HFFc6 (cell line): ENCODE data around the gene RHBDD2. TPM values are rescaled to one million over a fixed set of nuclear protein-coding genes. Genes with fewer than 3 reads are reported as not detected.
A peak's percentile ranks its signal among the peaks of the same experiment; 100 is the strongest.
"Not testable (repeated sequence)": the region's sequence is repeated elsewhere in the genome, so short reads cannot be mapped to it uniquely, and the experiment has no call there.

ENCODE experiments used
- DNase-seq: peaks from one replicate; pipeline ENCODE4 v3.0.0-alpha.2; 2018
- H3K27ac Mint-ChIP-seq: 2 replicates; pipeline ENCODE4 v1.8.0; 2020; ENCODE audit warnings: mild to moderate bottlenecking, mixed read lengths
- H3K27me3 Mint-ChIP-seq: 2 replicates; pipeline ENCODE4 v1.8.0; 2021; ENCODE audit warnings: mild to moderate bottlenecking, moderate library complexity, mixed read lengths; ENCODE audit not compliant: insufficient read depth
- H3K36me3 Mint-ChIP-seq: 2 replicates; pipeline ENCODE4 v1.8.0; 2021; ENCODE audit warnings: low read depth, mixed read lengths
- H3K4me1 Mint-ChIP-seq: 2 replicates; pipeline ENCODE4 v1.8.0; 2020; ENCODE audit warnings: low read depth, mixed read lengths
- H3K4me3 Mint-ChIP-seq: 2 replicates; pipeline ENCODE4 v1.8.0; 2020; ENCODE audit warnings: mild to moderate bottlenecking, moderate library complexity, mixed read lengths
- H3K9me3 Mint-ChIP-seq: 2 replicates; pipeline ENCODE4 v1.8.0; 2020; ENCODE audit warnings: mild to moderate bottlenecking, mixed read lengths
- CTCF ChIP-seq: fragments of 200-600 bp; sonication (generic); IDR thresholded peaks from 2 replicates; pipeline ENCODE4 v1.5.0; 2021; ENCODE audit warnings: antibody characterized with exemption, mild to moderate bottlenecking
- long read RNA-seq: library from polyadenylated mRNA; unstranded; transcript quantifications from one replicate; pipeline ENCODE4 v2.0.0, GENCODE V29; 2019
- total RNA-seq, 6 experiments: library from RNA; stranded (reverse); fragmentation: NEBNext Ultra II Directional; extraction: Animal tissue kit (Norgen Biotek cat#: 25700); gene quantifications; 2 replicates in 1 of 6; 3 replicates in 5 of 6; pipeline ENCODE4 v1.2.3, GENCODE V29; 2021

Gene RHBDD2
- total RNA-seq: 10 to 100 TPM; 44.1 to 57.3 (median 47.3) TPM
- long read RNA-seq, transcript RHBDD2-202 (5 exons, 1,878 nt): minor isoform, 8 of 88 reads
- long read RNA-seq, transcript RHBDD2-201 (4 exons, 1,802 nt): major isoform, 67 of 88 reads
- long read RNA-seq, partial matches to known transcripts: 0 of 88 reads
- long read RNA-seq, other reads (novel, unspliced or antisense): 9 of 88 reads

GRCh38 chr7:75878769-75879611, at the start of gene RHBDD2:
Gene RHBDD2 (plus strand): TSS chr7:75879034. CDS start chr7:75879083, 49 bp downstream.
- peaks cover 21% of the 10 kb centered on the region for H3K4me1 Mint-ChIP-seq
- peak; percentile 46 for TF ChIP-seq CTCF
- no peaks in the 10 kb centered on the region for H3K9me3 Mint-ChIP-seq
- DNase-seq: peak; percentile 90
- peak within 1 kb of the TSS; percentile 85 for H3K27ac Mint-ChIP-seq
- H3K27me3 Mint-ChIP-seq: no peaks in the 10 kb centered on the region; the same call in none of the 2 replicates
- H3K36me3 Mint-ChIP-seq: peaks cover 6% of the 10 kb centered on the region; the same call in 1 of the 2 replicates
- H3K4me3 Mint-ChIP-seq: peak within 1 kb of the TSS; percentile 94

- H3K4me3 Mint-ChIP-seq, H3K36me3 Mint-ChIP-seq, H3K9me3 Mint-ChIP-seq: not testable (repeated sequence)
- H3K4me1 Mint-ChIP-seq: peaks cover 19% of the 10 kb centered on the region
- H3K27ac Mint-ChIP-seq: peak overlapping the region; percentile 29; the same call in 1 of the 2 replicates
- peaks cover 17% of the 10 kb centered on the region for H3K27me3 Mint-ChIP-seq
- peak; percentile 73 for DNase-seq
Measured at GRCh38 chr7:75829656-75830055, 49.2 kb upstream of the RHBDD2 start.

- no peak overlapping the region for H3K4me3 Mint-ChIP-seq
- H3K27me3 Mint-ChIP-seq: peaks cover 25% of the 10 kb centered on the region
- TF ChIP-seq CTCF: no peak
- DNase-seq: no peak
- no peaks in the 10 kb centered on the region for H3K9me3 Mint-ChIP-seq
- H3K27ac Mint-ChIP-seq: no peak overlapping the region
- H3K36me3 Mint-ChIP-seq: no peaks in the 10 kb centered on the region
- H3K4me1 Mint-ChIP-seq: peaks cover 19% of the 10 kb centered on the region
Measured at GRCh38 chr7:75830978-75831377, 47.9 kb upstream of the RHBDD2 start.

DNA sequence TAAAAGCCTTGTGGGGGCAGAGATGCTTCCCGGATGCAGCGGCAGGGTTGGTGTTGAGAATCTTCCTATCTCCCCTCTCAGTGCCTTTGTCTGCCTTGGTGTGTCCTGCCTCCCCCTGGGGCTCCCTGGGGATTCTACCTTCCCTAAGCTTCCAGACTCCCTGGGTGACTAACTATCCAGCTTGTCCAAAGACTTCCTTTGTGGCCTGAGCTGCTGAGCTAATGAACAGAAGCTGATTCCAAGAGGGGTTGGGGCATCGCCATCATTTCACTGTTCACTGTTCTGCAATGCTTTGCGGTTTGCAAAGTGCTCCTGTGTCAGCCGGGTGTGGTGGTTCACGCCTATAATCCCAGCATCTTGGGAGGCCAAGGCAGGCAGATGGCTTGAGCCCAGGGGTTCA, 45.2 kb upstream of the RHBDD2 start:
- not testable (repeated sequence) for H3K9me3 Mint-ChIP-seq, H3K36me3 Mint-ChIP-seq, H3K4me3 Mint-ChIP-seq, H3K27ac Mint-ChIP-seq
- peak; percentile 8 for DNase-seq
- Mint-ChIP-seq H3K4me1 (peaks cover 19% of the 10 kb centered on the region), H3K27me3 (peaks cover 20% of the 10 kb centered on the region)

DNA sequence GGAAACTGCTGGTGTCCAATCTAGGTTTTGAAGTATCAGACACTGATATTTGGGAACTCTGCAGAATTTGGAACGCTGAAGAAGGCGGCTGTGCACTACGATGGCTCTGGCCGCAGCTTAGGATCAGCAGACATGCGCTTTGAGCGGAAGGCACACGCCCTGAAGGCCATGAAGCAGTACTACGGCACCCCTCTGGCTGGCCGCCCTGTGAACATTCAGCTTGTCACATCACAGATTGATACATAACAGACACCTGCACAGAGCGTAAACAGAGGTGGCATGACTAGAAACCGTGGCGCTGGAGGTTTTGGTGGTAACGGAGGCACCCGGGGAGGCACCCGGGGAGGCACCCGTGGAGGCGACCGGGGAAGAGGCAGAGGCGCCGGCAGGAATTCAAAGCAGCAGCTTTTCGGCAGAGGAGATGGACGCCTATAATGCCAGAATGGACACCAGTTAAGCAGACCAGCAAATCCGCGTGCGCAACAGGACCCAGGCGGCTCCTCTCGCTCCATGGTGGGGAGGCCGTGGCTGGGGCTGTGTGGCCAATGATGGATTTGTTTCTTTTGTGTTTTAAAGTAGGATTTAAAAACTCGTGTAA, 43.0 kb upstream of the RHBDD2 start:
- no peak for DNase-seq
- H3K27ac Mint-ChIP-seq: no peak overlapping the region
- no peaks in the 10 kb centered on the region for H3K36me3 Mint-ChIP-seq
- no peak overlapping the region for H3K4me3 Mint-ChIP-seq
- peaks cover 17% of the 10 kb centered on the region for H3K27me3 Mint-ChIP-seq
- TF ChIP-seq CTCF: no peak
- H3K4me1 Mint-ChIP-seq: peaks cover 8% of the 10 kb centered on the region; the same call in 1 of the 2 replicates
- H3K9me3 Mint-ChIP-seq: no peaks in the 10 kb centered on the region

DNA sequence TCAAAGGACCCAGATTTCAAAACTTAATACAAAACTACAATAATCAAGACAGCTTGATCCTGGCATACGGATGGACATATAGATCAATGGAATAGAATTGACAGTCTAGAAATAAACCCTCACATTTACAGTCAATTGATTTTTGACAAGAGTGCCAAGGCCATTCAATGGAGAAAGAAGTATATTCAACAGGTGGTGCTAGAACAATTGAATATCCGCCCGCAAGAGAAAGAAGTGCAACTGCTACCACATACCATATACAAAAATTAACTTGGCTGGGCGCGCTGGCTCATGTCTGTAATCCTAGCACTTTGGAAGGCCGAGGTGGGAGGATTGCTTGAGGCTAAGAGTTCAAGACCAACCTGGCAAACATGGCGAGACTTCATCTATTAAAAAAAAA, 42.0 kb upstream of the RHBDD2 start:
- Mint-ChIP-seq H3K27me3 (peaks cover 17% of the 10 kb centered on the region), H3K4me3 (no peak overlapping the region), H3K36me3 (no peaks in the 10 kb centered on the region), H3K27ac (no peak overlapping the region), H3K9me3 (no peaks in the 10 kb centered on the region), H3K4me1 (peaks cover 8% of the 10 kb centered on the region; the same call in 1 of the 2 replicates)
- TF ChIP-seq CTCF: no peak
- DNase-seq: no peak

DNA sequence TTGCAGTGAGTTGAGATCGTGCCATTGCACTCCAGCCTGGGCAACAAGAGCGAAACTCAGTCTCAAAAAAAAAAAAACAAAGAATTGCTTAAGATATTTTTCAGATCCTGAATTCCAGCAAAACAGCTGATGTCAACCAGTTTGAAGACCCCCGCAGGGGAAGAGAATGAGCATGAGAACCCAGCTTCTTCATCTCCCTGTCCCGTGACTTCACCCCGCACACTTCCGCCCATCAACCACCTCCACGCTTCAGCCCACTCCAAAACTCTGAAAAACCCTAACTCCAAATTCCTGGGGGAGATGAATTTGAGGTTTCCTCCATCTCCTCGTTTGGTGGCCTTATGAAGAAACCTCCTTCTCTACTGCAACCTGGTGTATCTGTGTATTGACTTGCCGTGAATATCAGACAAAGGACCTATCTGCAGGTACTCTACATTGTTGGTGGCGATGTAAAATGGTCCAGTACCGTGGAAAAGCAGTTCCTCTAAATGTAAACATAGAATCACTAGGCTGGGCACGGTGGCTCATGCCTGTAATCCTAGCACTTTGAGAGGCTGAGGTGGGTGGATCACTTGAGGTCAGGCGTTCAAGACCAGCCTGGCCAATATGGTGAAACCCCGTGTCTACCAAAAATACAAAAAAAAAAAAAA, 40.4 kb upstream of the RHBDD2 start:
- DNase-seq, H3K9me3 Mint-ChIP-seq, H3K27ac Mint-ChIP-seq, H3K36me3 Mint-ChIP-seq, H3K4me3 Mint-ChIP-seq: not testable (repeated sequence)
- Mint-ChIP-seq H3K27me3 (peaks cover 16% of the 10 kb centered on the region), H3K4me1 (peaks cover 19% of the 10 kb centered on the region)
